Peyer's patch (tissue), 4 donors: Measurements from ENCODE around the gene DHX29. TPM values are rescaled to one million over a fixed set of nuclear protein-coding genes. Genes with fewer than 3 reads are reported as not detected.
A peak's percentile ranks its signal among the peaks of the same experiment; 100 is the strongest.

ENCODE experiments used
- DNase-seq, 3 donors: peaks; one replicate each; pipeline ENCODE4 v3.0.0-alpha.2; 2017 to 2019
- H3K27ac ChIP-seq, 4 donors: fragments of 200-600 bp; sonication (generic); one replicate each; pipeline ENCODE4 v1.5.1; 2016 to 2019
- H3K27me3 ChIP-seq, 2 donors: fragments of 200-600 bp; sonication (generic); one replicate each; pipeline ENCODE4 v1.5.1; 2019
- H3K36me3 ChIP-seq, 3 donors: fragments of 200-600 bp; sonication (generic); one replicate each; pipeline ENCODE4 v1.5.1; 2016 to 2019
- H3K4me1 ChIP-seq, 4 donors: fragments of 200-600 bp; sonication (generic); one replicate each; pipeline ENCODE4 v1.5.1; 2016 to 2019
- H3K4me3 ChIP-seq, 4 donors: fragments of 200-600 bp; sonication (generic); 1 replicate in 3 of 4; 2 replicates in 1 of 4; pipeline ENCODE4 v1.5.1; 2016 to 2019; ENCODE audit warnings: mild to moderate bottlenecking in 1 of 4
- H3K9me3 ChIP-seq, 4 donors: fragments of 200-600 bp; sonication (generic); one replicate each; pipeline ENCODE4 v1.5.1; 2016 to 2019; ENCODE audit warnings: mild to moderate bottlenecking in 1 of 4
- POLR2A ChIP-seq, 2 donors: fragments of 450-650 bp; IDR thresholded peaks; one replicate each; pipeline ENCODE4 v1.5.1; 2017; ENCODE audit warnings: antibody characterized with exemption in 2 of 2, mild to moderate bottlenecking in 2 of 2, moderate library complexity in 2 of 2
- total RNA-seq, 4 donors: library from RNA; depleted of rRNA; stranded (reverse); fragments of >200 nt; gene quantifications; one replicate each; pipeline ENCODE4 v1.1.0, GENCODE V29; 2016
- TF ChIP-seq, protein P1 (sequence below), 6 experiments: fragments of 450-650 bp in 4 of 6; fragments of 200-600 bp in 2 of 6; sonication (generic) in 1 of 6; IDR thresholded peaks; one replicate each; pipeline ENCODE4 v1.5.1; 2017 to 2019; ENCODE audit warnings: antibody characterized with exemption in 6 of 6, mild to moderate bottlenecking in 3 of 6, moderate library complexity in 1 of 6

Gene DHX29
- total RNA-seq, 4 donors from 2014 or later = 16.0 to 26.4 (median 20.9) TPM

GRCh38 chr5:55220433-55221185 is 86.9 kb downstream of the DHX29 start:
- H3K4me1 ChIP-seq = peaks cover 0 to 24% (median 7%) of the 10 kb centered on the region in 4 donors

DNA sequence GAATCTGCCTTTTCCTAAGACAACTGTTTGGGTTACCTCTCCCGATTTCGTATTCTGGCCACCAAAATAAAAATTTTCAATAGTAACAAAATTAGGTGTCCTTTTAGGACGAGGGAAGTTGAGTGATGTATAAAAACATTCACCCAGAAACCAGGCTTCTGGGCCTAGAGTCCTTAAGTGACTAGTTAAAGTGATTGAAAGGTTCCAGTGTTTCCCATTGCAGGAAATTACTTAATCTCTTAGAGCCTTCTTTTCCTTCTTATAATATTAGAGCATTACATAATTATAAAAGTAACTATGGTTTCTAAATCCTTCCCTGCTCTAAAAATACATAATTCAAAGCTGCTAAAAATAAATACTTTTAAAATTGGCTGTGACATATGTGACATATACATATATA is 87.7 kb downstream of the DHX29 start:
- Histone ChIP-seq H3K27ac (no peak overlapping the region), H3K4me3 (no peak overlapping the region)

More at GRCh38 chr5:55220433-55221185, 86.9 kb downstream of the DHX29 start:
- DNase-seq = peak in 2 of 3 donors; percentile 52 to 60
- H3K4me3 ChIP-seq = peak overlapping the region in 3 of 4 donors; percentile 24 to 48 (median 41)
- no peaks in the 10 kb centered on the region for H3K36me3 ChIP-seq
- TF ChIP-seq POLR2A (IDR thresholded peaks at IDR 0.05) = no peak
- TF ChIP-seq, protein P1, sequence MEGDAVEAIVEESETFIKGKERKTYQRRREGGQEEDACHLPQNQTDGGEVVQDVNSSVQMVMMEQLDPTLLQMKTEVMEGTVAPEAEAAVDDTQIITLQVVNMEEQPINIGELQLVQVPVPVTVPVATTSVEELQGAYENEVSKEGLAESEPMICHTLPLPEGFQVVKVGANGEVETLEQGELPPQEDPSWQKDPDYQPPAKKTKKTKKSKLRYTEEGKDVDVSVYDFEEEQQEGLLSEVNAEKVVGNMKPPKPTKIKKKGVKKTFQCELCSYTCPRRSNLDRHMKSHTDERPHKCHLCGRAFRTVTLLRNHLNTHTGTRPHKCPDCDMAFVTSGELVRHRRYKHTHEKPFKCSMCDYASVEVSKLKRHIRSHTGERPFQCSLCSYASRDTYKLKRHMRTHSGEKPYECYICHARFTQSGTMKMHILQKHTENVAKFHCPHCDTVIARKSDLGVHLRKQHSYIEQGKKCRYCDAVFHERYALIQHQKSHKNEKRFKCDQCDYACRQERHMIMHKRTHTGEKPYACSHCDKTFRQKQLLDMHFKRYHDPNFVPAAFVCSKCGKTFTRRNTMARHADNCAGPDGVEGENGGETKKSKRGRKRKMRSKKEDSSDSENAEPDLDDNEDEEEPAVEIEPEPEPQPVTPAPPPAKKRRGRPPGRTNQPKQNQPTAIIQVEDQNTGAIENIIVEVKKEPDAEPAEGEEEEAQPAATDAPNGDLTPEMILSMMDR (IDR thresholded peaks at IDR 0.05) = no peak
- H3K27ac ChIP-seq = no peak overlapping the region
- no peaks in the 10 kb centered on the region for H3K9me3 ChIP-seq
- H3K27me3 ChIP-seq = peaks cover 0 to 42% of the 10 kb centered on the region in 2 donors

GRCh38 chr5:55218967-55219366 is 88.5 kb downstream of the DHX29 start:
- TF ChIP-seq, protein P1 (IDR thresholded peaks at IDR 0.05) = peak in 1 of 6 experiments; percentile 7
- no peak for TF ChIP-seq POLR2A (IDR thresholded peaks at IDR 0.05)
- H3K27ac ChIP-seq = no peak overlapping the region
- H3K4me1 ChIP-seq = peaks cover 0 to 24% (median 7%) of the 10 kb centered on the region in 4 donors
- no peak overlapping the region for H3K4me3 ChIP-seq
- H3K36me3 ChIP-seq = no peaks in the 10 kb centered on the region
- no peaks in the 10 kb centered on the region for H3K9me3 ChIP-seq
- DNase-seq = peak in 2 of 3 donors; percentile 64 to 81
- H3K27me3 ChIP-seq = peaks cover 0 to 35% of the 10 kb centered on the region in 2 donors

More for the DNA sequence above, 87.7 kb downstream of the DHX29 start:
- Histone ChIP-seq H3K36me3 (no peaks in the 10 kb centered on the region), H3K9me3 (no peaks in the 10 kb centered on the region), H3K27me3 (peaks cover 0 to 37% of the 10 kb centered on the region in 2 donors), H3K4me1 (peaks cover 0 to 24% (median 7%) of the 10 kb centered on the region in 4 donors)
- DNase-seq = no peak
- TF ChIP-seq, protein P1 (IDR thresholded peaks at IDR 0.05) = no peak
- TF ChIP-seq POLR2A (IDR thresholded peaks at IDR 0.05) = no peak

DNA sequence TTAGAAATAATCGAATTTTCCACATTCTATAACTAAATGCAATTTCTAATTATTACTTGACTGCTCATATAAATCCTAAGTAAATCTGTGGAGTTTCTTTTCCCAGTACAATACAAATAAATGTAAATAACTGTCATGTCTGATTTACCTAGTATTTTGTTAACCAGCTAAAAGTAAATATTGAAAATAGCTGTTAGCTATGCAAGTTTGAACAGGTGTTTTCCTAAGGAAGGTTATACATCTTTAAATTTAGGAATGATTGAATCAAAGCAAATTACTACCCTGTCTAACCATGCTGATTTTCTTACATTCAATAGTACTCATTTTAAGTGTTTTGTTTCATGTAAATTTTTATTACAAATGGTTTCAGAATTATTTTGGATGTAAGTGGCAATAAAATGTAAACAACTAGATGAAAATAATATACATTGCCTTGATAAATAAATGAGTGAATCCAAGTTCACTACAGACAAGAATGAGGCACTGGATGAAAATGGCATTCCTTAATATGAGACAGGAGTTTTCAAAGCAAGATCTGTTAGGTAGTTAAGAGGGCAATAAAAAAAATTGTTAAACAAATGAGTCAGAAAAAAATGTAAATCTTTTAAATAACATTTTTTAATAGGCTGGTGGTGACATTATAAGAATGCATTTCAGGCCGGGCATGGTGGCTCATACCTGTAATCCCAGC is 96.2 kb downstream of the DHX29 start:
- TF ChIP-seq, protein P1 (IDR thresholded peaks at IDR 0.05) = no peak
- no peak for TF ChIP-seq POLR2A (IDR thresholded peaks at IDR 0.05)
- Histone ChIP-seq H3K27ac (no peak overlapping the region), H3K4me1 (no peaks in the 10 kb centered on the region), H3K27me3 (no peaks in the 10 kb centered on the region), H3K36me3 (no peaks in the 10 kb centered on the region), H3K4me3 (no peak overlapping the region), H3K9me3 (no peaks in the 10 kb centered on the region)
- no peak for DNase-seq

Other genes starting within 250 kb of the DHX29 start
- gene GZMA, start 205.0 kb downstream of the DHX29 start, total RNA-seq = 10 to 100 TPM in 1 of 4 donors, 1 to 10 TPM in 2, not detected in 1; 2.2 to 13.8 (median 7.2) TPM
- 1 to 10 TPM in 3 of 4 donors, under 1 TPM in 1; 0.88 to 5.8 (median 1.3) TPM for gene GPX8, start 147.5 kb downstream of the DHX29 start, total RNA-seq
- gene CDC20B, start 134.5 kb downstream of the DHX29 start, total RNA-seq = not detected
- gene MCIDAS, start 80.4 kb downstream of the DHX29 start, total RNA-seq = not detected
- 1 to 10 TPM in 2 of 4 donors, under 1 TPM in 1, not detected in 1; 0.95 to 3.1 (median 2.5) TPM for gene CCNO, start 74.1 kb downstream of the DHX29 start, total RNA-seq
- gene MTREX, start 295 bp upstream of the DHX29 start, total RNA-seq = 100 to 1,000 TPM in 1 of 4 donors, 10 to 100 TPM in 3; 57.2 to 124 (median 61.5) TPM
- gene PLPP1, start 227.3 kb upstream of the DHX29 start, total RNA-seq = 100 to 1,000 TPM in 2 of 4 donors, 10 to 100 TPM in 2; 60.2 to 190 (median 115) TPM